HEK293 (cell line): Measurements from ENCODE around the gene NUCKS1.

Experiments
- GLIS2 ChIP-seq: fragments of 450-650 bp; formaldehyde crosslinking; IDR thresholded peaks from 2 replicates; pipeline ENCODE4 v1.5.1; 2016; ENCODE audit warnings: missing biosample characterization, missing genetic modification characterization
- KLF16 ChIP-seq: fragments of 450-650 bp; formaldehyde crosslinking; IDR thresholded peaks from 2 replicates; pipeline ENCODE4 v1.5.1; 2017; ENCODE audit warnings: missing biosample characterization, missing genetic modification characterization
- KLF8 ChIP-seq: fragments of 450-650 bp; formaldehyde crosslinking; IDR thresholded peaks from 2 replicates; pipeline ENCODE4 v1.5.1; 2016; ENCODE audit warnings: missing biosample characterization, missing genetic modification characterization
- MYNN ChIP-seq: fragments of 450-650 bp; formaldehyde crosslinking; IDR thresholded peaks from 2 replicates; pipeline ENCODE4 v1.5.1; 2016; ENCODE audit warnings: missing biosample characterization, missing genetic modification characterization, borderline replicate concordance
- SP3 ChIP-seq: fragments of 450-650 bp; formaldehyde crosslinking; IDR thresholded peaks from 2 replicates; pipeline ENCODE4 v1.5.1; 2016; ENCODE audit warnings: missing biosample characterization, missing genetic modification characterization
- YY2 ChIP-seq: fragments of 450-650 bp; formaldehyde crosslinking; IDR thresholded peaks from 2 replicates; pipeline ENCODE4 v1.5.1; 2016; ENCODE audit warnings: missing biosample characterization, missing genetic modification characterization
- ZBTB17 ChIP-seq: fragments of 450-650 bp; formaldehyde crosslinking; IDR thresholded peaks from 2 replicates; pipeline ENCODE4 v1.5.1; 2016; ENCODE audit warnings: missing biosample characterization, missing genetic modification characterization
- ZBTB8A ChIP-seq: fragments of 450-650 bp; formaldehyde crosslinking; IDR thresholded peaks from 2 replicates; pipeline ENCODE4 v1.5.1; 2016; ENCODE audit warnings: missing biosample characterization, missing genetic modification characterization
- ZFHX2 ChIP-seq: fragments of 450-650 bp; formaldehyde crosslinking; conservative IDR thresholded peaks from 2 replicates; pipeline ENCODE4 v1.5.1; 2016; ENCODE audit warnings: missing biosample characterization, missing genetic modification characterization
- ZFP69B ChIP-seq: fragments of 450-650 bp; formaldehyde crosslinking; IDR thresholded peaks from 2 replicates; pipeline ENCODE4 v1.5.1; 2016; ENCODE audit warnings: missing biosample characterization, missing genetic modification characterization
- ZNF155 ChIP-seq: fragments of 450-650 bp; formaldehyde crosslinking; IDR thresholded peaks from 2 replicates; pipeline ENCODE4 v1.5.1; 2016; ENCODE audit warnings: missing biosample characterization, missing genetic modification characterization
- ZNF341 ChIP-seq: fragments of 450-650 bp; formaldehyde crosslinking; IDR thresholded peaks from 2 replicates; pipeline ENCODE4; 2016; ENCODE audit warnings: low read depth, missing biosample characterization, missing genetic modification characterization
- ZNF404 ChIP-seq: fragments of 450-650 bp; formaldehyde crosslinking; IDR thresholded peaks from 2 replicates; pipeline ENCODE4 v1.5.1; 2017; ENCODE audit warnings: missing biosample characterization, missing genetic modification characterization
- ZNF426 ChIP-seq: fragments of 450-650 bp; formaldehyde crosslinking; IDR thresholded peaks from 2 replicates; pipeline ENCODE4 v1.5.1; 2017; ENCODE audit warnings: missing biosample characterization, missing genetic modification characterization, mild to moderate bottlenecking, inconsistent platforms, moderate library complexity
- ZNF510 ChIP-seq: fragments of 450-650 bp; formaldehyde crosslinking; IDR thresholded peaks from 2 replicates; pipeline ENCODE4 v1.5.1; 2018; ENCODE audit warnings: mild to moderate bottlenecking, missing genetic modification characterization, missing biosample characterization; ENCODE audit not compliant: insufficient replicate concordance
- ZNF514 ChIP-seq: fragments of 450-650 bp; formaldehyde crosslinking; IDR thresholded peaks from 2 replicates; pipeline ENCODE4 v1.5.1; 2016; ENCODE audit warnings: missing biosample characterization, missing genetic modification characterization
- ZNF571 ChIP-seq: fragments of 450-650 bp; formaldehyde crosslinking; IDR thresholded peaks from 2 replicates; pipeline ENCODE4 v1.5.0; 2017; ENCODE audit warnings: missing biosample characterization, missing genetic modification characterization
- ZNF658 ChIP-seq: fragments of 450-650 bp; formaldehyde crosslinking; IDR thresholded peaks from 2 replicates; pipeline ENCODE4; 2016; ENCODE audit warnings: missing biosample characterization, missing genetic modification characterization
- ZNF677 ChIP-seq: fragments of 450-650 bp; IDR thresholded peaks from 2 replicates; pipeline ENCODE4 v1.5.0; 2018; ENCODE audit warnings: missing biosample characterization, mild to moderate bottlenecking, missing genetic modification characterization, moderate library complexity
- ZNF76 ChIP-seq: fragments of 450-650 bp; formaldehyde crosslinking; IDR thresholded peaks from 2 replicates; pipeline ENCODE4; 2016; ENCODE audit warnings: low read depth, missing biosample characterization, missing genetic modification characterization, borderline replicate concordance
- ZNF792 ChIP-seq: fragments of 450-650 bp; formaldehyde crosslinking; IDR thresholded peaks from 2 replicates; pipeline ENCODE4 v1.5.1; 2016; ENCODE audit warnings: missing biosample characterization, missing genetic modification characterization
- ZSCAN30 ChIP-seq: fragments of 450-650 bp; IDR thresholded peaks from 2 replicates; pipeline ENCODE4 v1.5.1; 2018; ENCODE audit warnings: missing biosample characterization, mild to moderate bottlenecking, missing genetic modification characterization, moderate library complexity
- TF ChIP-seq, protein P1 (sequence below): fragments of 450-650 bp; formaldehyde crosslinking; IDR thresholded peaks from 2 replicates; pipeline ENCODE4 v1.5.1; 2016; ENCODE audit warnings: missing biosample characterization, missing genetic modification characterization
- TF ChIP-seq, protein P2 (sequence below): fragments of 450-650 bp; formaldehyde crosslinking; IDR thresholded peaks from 2 replicates; pipeline ENCODE4 v1.5.1; 2016; ENCODE audit warnings: missing biosample characterization, missing genetic modification characterization
- TF ChIP-seq, protein P3 (sequence below): fragments of 450-650 bp; formaldehyde crosslinking; conservative IDR thresholded peaks from 2 replicates; pipeline ENCODE4 v1.5.1; 2016; ENCODE audit warnings: low read depth, missing biosample characterization, missing genetic modification characterization
- TF ChIP-seq, protein P4 (sequence below): fragments of 450-650 bp; formaldehyde crosslinking; IDR thresholded peaks from 2 replicates; pipeline ENCODE4 v1.5.1; 2017; ENCODE audit warnings: missing biosample characterization, missing genetic modification characterization

Gene NUCKS1

DNA sequence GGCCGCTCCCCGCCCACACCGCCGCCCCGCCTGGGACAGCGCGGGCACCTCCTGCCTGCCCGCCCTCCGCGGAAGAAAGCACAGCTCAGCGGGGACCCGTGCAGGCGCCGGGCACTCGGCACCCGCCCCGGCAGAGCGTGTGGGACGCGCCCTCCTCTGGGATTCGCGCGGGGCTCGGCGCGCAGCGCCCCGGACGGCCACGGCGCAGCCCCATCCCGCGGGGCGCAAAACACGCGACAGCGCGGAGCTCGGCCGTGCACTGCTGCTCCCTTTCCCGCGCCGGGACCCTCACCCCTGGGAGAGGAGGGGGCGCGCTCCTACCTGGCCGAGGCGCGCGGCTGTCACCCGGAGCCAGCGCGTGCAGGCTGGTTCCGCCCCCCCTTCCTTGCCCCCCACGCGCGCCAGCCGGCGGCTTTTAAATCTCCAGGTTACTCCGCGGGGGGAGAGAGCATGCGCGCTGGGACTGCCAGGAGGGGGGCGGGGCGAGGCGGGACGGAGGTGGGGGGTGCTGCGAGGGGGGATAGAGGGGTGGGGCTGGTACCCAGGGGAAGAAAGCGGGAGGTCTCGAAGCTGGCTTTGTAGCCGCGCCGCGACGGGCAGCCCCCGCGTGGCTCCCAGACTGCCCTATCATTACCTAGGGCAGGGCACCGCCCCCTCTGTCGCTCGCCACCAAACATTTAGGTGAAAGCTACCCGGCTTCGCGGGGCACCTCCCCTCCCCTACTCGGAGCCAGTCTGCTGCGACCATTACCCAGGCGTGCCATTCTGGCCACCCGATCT, 69.7 kb downstream of the NUCKS1 start, which contains the start of gene SLC45A3 (continued):
- TF ChIP-seq ZBTB8A (tag by site-specific recombination): 0 out of 2 replicates have a peak, but pooled peaks have one; percentile 32
- no peak for TF ChIP-seq ZNF571
- TF ChIP-seq ZNF514 (tag by site-specific recombination): no peak
- TF ChIP-seq, protein P1, sequence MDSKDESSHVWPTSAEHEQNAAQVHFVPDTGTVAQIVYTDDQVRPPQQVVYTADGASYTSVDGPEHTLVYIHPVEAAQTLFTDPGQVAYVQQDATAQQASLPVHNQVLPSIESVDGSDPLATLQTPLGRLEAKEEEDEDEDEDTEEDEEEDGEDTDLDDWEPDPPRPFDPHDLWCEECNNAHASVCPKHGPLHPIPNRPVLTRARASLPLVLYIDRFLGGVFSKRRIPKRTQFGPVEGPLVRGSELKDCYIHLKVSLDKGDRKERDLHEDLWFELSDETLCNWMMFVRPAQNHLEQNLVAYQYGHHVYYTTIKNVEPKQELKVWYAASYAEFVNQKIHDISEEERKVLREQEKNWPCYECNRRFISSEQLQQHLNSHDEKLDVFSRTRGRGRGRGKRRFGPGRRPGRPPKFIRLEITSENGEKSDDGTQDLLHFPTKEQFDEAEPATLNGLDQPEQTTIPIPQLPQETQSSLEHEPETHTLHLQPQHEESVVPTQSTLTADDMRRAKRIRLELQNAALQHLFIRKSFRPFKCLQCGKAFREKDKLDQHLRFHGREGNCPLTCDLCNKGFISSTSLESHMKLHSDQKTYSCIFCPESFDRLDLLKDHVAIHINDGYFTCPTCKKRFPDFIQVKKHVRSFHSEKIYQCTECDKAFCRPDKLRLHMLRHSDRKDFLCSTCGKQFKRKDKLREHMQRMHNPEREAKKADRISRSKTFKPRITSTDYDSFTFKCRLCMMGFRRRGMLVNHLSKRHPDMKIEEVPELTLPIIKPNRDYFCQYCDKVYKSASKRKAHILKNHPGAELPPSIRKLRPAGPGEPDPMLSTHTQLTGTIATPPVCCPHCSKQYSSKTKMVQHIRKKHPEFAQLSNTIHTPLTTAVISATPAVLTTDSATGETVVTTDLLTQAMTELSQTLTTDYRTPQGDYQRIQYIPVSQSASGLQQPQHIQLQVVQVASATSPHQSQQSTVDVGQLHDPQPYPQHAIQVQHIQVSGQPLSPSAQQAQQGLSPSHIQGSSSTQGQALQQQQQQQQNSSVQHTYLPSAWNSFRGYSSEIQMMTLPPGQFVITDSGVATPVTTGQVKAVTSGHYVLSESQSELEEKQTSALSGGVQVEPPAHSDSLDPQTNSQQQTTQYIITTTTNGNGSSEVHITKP (tag by site-specific recombination): peak; percentile 22; the same call in 1 of the 2 replicates
- TF ChIP-seq, protein P2, sequence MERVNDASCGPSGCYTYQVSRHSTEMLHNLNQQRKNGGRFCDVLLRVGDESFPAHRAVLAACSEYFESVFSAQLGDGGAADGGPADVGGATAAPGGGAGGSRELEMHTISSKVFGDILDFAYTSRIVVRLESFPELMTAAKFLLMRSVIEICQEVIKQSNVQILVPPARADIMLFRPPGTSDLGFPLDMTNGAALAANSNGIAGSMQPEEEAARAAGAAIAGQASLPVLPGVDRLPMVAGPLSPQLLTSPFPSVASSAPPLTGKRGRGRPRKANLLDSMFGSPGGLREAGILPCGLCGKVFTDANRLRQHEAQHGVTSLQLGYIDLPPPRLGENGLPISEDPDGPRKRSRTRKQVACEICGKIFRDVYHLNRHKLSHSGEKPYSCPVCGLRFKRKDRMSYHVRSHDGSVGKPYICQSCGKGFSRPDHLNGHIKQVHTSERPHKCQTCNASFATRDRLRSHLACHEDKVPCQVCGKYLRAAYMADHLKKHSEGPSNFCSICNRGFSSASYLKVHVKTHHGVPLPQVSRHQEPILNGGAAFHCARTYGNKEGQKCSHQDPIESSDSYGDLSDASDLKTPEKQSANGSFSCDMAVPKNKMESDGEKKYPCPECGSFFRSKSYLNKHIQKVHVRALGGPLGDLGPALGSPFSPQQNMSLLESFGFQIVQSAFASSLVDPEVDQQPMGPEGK (tag by site-specific recombination): peak; percentile 62
- peak; percentile 64 for TF ChIP-seq ZSCAN30
- TF ChIP-seq, protein P3, sequence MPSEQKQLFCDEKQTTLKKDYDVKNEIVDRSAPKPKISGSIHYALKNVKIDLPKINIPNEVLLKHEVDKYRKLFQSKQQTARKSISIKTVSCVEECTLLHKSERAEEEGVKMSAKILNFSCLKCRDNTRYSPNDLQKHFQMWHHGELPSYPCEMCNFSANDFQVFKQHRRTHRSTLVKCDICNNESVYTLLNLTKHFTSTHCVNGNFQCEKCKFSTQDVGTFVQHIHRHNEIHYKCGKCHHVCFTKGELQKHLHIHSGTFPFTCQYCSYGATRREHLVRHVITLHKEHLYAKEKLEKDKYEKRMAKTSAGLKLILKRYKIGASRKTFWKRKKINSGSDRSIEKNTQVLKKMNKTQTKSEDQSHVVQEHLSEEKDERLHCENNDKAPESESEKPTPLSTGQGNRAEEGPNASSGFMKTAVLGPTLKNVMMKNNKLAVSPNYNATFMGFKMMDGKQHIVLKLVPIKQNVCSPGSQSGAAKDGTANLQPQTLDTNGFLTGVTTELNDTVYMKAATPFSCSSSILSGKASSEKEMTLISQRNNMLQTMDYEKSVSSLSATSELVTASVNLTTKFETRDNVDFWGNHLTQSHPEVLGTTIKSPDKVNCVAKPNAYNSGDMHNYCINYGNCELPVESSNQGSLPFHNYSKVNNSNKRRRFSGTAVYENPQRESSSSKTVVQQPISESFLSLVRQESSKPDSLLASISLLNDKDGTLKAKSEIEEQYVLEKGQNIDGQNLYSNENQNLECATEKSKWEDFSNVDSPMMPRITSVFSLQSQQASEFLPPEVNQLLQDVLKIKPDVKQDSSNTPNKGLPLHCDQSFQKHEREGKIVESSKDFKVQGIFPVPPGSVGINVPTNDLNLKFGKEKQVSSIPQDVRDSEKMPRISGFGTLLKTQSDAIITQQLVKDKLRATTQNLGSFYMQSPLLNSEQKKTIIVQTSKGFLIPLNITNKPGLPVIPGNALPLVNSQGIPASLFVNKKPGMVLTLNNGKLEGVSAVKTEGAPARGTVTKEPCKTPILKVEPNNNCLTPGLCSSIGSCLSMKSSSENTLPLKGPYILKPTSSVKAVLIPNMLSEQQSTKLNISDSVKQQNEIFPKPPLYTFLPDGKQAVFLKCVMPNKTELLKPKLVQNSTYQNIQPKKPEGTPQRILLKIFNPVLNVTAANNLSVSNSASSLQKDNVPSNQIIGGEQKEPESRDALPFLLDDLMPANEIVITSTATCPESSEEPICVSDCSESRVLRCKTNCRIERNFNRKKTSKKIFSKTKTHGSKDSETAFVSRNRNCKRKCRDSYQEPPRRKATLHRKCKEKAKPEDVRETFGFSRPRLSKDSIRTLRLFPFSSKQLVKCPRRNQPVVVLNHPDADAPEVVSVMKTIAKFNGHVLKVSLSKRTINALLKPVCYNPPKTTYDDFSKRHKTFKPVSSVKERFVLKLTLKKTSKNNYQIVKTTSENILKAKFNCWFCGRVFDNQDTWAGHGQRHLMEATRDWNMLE (tag by site-specific recombination): no peak
- peak; percentile 32; the same call in 1 of the 2 replicates for TF ChIP-seq ZNF76 (tag by site-specific recombination)
- TF ChIP-seq ZNF658 (tag by site-specific recombination): no peak
- no peak for TF ChIP-seq ZNF792
- no peak for TF ChIP-seq ZFP69B (tag by site-specific recombination)
- TF ChIP-seq ZNF426: no peak
- 0 out of 2 replicates have a peak, but pooled peaks have one; percentile 13 for TF ChIP-seq KLF8
- TF ChIP-seq KLF16: peak; percentile 34; the same call in 1 of the 2 replicates
- no peak for TF ChIP-seq ZNF155
- no peak for TF ChIP-seq ZNF510 (tag by site-specific recombination)
- TF ChIP-seq ZNF677 (tag by site-specific recombination): 0 out of 2 replicates have a peak, but pooled peaks have one; percentile 47
- no peak for TF ChIP-seq ZNF404 (tag by site-specific recombination)
- TF ChIP-seq ZNF341 (tag by site-specific recombination): peak; percentile 71
- TF ChIP-seq MYNN (tag by site-specific recombination): no peak
- TF ChIP-seq ZFHX2 (tag by site-specific recombination): peak; percentile 83
- TF ChIP-seq, protein P4, sequence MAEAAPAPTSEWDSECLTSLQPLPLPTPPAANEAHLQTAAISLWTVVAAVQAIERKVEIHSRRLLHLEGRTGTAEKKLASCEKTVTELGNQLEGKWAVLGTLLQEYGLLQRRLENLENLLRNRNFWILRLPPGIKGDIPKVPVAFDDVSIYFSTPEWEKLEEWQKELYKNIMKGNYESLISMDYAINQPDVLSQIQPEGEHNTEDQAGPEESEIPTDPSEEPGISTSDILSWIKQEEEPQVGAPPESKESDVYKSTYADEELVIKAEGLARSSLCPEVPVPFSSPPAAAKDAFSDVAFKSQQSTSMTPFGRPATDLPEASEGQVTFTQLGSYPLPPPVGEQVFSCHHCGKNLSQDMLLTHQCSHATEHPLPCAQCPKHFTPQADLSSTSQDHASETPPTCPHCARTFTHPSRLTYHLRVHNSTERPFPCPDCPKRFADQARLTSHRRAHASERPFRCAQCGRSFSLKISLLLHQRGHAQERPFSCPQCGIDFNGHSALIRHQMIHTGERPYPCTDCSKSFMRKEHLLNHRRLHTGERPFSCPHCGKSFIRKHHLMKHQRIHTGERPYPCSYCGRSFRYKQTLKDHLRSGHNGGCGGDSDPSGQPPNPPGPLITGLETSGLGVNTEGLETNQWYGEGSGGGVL (tag by site-specific recombination): peak; percentile 76
- no peak for TF ChIP-seq YY2 (tag by site-specific recombination)
- no peak for TF ChIP-seq ZBTB17
- TF ChIP-seq SP3 (tag by site-specific recombination): peak; percentile 42; the same call in 1 of the 2 replicates
- TF ChIP-seq GLIS2 (tag by site-specific recombination): peak; percentile 78
